Germinal center (tissue), 1 donor: ENCODE results near the gene PTPRS.

Experiments used
- DNase-seq: peaks from one replicate; pipeline ENCODE4 v3.0.0; 2012; ENCODE audit warnings: mixed read lengths, low spot score

PTPRS gene

DNA sequence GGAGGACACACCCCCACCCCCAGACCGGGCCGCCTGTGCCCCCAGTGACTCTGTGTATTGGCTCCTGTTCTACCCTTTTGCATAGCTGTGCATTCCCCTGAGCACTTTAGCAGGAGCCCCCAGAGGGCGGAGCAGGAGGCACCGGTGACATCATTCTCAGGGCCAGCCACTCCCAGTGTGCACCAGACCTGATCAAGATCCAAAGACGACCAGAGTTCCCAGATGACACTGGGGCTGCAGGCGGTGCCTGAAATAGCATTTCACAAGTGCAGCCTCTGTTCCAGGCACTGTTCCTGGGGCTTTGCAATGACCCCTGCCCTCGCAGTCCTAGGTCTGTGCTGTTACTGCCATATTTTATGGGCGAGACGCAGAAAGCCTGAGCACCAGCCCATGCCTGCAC lies 14.5 kb upstream of the PTPRS start:
- DNase-seq, result no peak

DNA sequence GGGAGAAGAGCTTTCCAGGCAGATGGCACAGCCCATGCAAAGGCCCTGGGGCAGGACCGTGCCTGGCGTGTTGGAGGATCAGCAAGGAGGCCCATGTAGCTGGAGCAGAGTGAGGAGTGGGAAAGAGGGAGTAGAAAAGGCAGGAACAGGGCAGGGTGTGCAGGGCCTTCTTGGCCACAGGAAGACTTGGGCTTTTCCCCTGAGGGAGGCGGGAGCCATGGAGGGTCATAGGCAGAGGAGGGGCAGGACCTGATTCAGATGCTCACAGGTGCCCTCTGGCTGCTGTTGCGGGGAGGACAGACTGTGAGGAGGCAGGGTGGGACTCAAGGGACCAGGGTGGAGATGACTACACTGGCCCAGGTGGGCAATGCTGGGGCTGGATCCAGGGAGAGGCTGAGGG lies 13.8 kb upstream of the PTPRS start:
- peak; percentile 45 for DNase-seq

DNA sequence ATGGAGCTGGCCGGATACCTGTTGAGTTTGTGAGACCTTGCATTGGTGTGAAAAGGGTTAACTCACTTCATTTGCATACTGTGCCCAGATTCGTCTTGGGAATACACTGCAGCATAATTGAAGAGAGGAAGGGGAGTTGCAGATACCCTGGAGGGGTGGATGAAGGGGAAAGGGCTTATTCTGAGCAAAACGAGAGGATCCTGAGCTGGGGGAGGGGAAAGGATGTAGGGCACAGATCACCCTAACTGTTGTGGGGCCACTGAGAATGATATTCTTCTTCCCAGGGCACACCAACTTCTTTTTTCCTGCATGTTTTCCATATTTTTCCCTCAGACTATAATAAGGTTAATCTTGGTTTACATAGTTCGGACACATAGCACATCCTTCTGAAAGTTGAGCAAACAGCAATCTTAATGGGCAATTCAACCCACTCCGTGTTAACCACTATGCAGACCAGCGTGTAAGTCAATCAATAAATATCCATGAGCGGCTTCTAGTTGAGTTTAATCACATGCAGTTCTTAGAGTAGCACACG lies 11.7 kb upstream of the PTPRS start:
- no peak for DNase-seq

DNA sequence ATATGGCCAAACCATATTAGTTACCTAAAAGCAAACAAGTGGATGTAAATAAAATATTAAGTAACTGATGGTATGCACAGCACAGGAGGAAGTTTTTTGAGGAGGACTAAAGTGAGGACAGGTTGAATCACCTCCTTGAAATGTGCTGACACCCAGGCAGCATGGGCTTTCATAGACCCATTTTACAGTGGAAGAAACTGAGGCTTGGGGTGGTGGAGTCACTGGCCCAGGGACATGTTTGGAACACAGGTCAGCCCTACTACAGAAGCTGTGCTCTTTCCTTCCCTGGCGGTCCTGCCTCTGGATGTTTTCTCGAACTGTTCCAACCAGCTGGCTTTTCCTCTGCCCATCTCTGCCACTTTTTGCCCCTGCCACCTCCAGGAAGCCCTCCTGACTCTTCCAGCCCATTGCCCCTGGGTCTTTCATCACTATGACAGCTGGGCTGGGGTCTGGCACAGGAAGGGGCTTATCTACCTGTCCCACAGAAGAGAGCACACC lies 11.2 kb upstream of the PTPRS start:
- DNase-seq, result no peak

DNA sequence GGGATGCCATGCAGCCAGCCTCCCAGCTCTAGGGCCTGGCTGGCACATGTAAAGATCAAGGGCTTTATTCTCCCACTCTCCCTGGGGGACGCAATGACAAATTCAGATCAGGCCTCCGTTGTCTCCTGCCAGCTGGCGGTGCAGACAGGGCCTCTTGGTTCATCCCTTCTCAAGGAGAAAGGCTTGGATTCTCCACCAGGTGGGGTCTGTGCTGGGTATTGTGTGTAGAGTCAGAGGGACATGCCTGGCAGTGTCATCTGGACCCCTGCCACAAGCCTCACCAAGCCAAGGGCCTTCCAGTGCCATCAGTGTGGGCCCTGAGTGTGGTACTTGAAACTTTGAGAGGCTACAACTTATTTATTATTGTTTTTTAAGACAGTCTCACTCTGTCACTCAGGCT lies 8.4 kb upstream of the PTPRS start:
- DNase-seq, result no peak

DNA sequence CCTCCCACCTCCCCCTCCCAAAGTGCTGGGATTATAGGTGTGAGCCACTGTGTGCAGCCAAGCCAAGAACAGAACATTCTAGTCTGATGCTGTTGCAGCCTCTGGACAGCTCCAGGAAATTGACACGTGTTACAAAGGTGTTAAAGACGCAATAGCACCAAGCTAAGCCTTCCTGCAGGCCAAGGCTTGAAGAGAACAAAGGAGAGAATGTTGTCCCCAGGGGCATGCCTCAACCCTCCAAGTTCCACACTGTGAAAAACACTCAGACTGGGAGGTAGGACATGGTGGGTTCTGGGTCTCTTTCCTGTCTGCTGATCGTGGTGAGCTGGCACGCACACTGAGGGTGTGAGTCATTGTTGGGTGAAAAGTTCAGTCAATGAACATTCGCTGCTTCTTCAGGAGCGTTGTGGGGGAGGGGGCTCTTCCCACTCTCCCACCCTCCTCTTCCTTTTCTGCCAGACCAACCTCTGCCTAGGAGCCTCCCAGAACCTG lies 5.3 kb upstream of the PTPRS start:
- no peak for DNase-seq

DNA sequence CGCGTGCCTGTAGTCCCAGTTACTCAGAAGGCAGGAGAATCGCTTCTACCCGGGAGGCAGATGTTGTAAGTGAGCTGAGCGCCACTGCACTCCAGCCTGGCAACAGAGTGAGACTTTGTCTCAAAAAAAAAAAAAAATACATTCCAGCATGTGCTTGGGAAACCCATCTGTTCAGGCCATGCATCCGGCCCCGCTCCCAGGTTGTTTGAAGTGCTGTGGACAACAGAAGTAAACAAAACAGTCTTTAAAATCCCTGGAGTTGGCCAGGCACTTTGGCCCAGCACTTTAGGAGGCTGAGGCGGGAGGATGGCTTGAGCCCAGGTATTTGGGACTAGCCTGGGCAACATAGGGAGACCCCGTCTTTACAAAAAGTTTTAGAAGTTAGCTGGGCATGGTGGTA lies 3.2 kb upstream of the PTPRS start:
- DNase-seq, result no peak

DNA sequence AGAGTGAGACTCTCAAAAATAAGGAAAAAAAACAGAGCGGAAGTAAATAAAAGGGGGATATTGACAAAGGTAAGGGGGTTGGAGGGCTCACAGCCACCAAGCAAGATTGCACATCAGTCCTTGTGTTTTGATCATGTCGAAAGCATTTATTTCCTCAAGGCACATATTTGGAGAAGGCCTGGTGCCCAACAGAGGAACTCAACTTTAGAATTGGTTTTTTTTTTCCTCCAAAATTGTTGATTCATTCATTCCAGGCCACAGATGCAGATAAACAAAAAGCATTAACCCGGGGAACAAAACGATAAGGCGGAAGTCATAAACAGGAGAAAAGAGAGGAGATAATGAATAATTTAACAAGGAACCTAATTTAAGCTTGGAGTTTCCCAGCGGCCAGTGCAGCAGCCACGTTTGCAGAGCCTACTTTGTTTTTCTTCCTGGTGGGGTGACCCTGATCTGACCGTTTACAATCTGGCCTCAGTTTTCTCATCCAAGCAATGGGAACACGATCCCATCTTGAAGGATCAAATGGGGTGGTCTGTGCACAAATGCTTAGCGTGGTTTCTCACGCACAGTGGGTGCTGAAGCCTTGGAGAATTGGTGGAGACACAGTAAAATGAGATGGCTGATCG lies 2.1 kb upstream of the PTPRS start:
- no peak for DNase-seq

DNA sequence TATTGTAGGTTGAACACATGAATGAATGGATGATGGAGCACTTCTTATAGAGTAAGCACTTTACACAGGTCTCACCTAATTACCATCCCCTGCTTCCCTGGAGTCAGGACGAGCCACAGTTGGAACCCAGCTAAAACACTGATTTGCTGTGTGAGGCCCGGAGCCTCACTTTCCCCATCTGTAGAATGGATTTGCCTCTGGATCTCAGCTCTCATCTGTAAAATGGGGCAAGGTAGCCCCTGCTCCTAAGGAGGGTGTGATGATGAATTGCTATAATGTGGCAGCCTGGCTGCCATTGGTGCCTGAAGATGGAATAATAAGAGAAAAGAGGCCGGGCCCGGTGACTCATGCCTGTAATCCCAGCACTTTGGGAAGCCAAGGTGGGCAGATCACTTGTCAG lies 1.4 kb upstream of the PTPRS start:
- DNase-seq, result no peak

DNA sequence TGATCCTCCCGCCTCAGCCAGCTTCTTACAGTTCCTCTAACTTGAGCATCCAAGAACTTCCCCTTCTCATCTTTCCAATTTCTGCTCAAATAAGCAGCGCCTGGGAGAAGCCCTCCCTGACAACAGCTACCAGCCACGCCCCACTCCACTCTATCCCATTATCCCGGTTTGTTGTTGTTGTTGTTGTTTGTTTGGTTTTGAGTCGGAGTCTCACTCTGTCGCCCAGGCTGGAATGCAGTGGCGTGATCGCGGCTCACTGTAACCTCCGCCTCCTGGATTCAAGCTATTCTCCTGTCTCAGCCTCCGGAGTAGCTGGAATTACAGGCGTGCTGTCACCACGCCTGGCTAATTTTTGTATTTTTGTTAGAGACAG lies 822 bp upstream of the PTPRS start:
- no peak for DNase-seq

DNA sequence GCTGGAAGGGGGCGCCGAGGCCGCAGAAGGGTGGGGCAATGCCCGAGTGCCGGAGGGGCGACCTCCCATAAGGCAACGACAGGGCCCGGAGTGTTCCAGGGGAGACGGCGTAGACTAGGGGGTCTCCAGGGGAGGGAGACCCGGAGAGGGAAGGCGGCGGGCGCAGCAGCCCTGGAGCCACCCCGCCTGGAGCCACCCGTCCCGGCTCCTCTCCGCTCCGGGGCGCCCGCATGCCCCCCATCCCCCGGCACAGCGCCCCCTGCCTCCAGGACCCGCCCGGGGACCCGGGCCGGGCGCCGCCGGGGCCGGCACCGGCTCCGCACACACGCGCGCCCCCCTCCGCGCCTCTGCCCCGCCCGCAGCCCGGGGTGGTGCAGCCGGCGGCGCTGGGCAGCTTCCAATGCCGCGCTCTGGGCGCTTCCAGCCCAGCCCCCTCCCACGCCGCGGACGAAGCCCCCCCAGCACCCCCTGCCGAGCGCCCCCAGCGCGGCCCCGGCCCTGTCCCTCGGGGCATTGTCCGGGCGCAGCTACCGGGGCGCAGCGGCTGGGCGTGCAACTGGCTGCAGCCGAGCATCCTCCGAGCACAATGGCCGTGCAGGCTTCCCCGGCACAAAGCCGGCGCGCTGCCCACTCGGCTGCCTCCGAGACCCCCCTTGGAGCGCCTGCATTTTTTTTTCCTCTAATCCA lies 519 bp downstream of the PTPRS start:
- DNase-seq, result peak; percentile 67

DNA sequence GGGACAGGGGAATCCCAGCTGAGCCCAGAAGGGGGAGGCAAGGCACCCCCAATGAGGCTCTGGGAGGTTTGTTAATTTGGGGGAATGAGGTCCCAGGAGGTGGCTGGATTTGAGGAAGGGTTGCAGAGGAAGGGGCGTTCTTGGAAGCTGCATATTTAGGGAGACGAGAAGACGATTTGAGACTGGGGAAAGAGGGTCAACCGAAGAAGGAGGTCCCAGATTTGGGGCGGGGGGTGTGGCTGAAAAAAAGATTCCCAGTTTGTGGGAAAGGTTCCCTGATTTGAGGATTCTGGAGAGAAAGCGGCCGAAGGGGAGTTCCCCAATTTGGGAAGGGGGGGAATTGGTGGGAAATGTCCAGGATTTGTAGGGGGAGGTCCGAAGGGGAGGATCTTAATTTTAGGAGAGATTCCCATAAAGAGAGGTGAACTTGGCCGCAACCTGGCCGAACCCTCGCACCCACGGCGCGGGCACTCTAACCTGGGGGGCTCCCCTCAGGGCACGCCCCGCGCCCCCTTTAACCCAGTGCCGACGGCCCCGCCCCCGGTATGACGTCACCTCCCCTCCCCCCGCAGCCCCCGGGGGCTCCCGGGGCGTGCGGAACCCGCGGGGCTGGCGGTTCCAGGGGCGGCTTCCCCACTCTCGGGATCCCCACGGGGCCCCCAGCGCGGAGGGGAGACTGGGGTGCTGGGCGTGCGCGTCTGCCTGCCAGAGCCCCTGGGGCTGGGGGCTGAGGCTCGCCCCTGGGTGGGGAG lies 1.2 kb downstream of the PTPRS start:
- DNase-seq, result peak; percentile 35

DNA sequence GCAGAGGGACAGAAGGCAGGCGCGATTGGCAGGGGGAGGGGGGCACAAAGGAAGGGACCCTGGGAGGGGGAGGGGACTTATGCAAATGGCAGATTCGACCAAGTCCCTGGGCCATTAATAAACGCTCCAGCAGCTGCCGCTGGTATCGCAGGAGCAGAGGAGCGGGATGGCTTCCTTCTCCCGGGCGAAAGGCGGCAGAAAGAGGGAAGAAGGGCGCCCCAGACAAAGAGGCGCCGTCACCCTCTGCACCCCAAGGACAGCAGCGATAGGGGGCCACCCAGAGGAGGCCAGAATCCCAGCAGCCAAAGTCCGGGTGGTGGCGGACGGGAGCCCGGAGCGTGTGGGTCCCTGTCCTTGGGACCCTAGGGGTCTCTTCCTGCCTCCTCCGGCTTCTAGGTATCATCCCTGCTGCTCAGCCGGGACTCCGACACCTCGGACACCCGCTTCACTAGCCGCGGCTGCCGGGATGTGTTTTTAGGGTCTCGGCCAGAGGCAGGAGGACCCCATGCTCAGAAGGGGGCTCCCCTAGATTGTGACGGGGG lies 1.9 kb downstream of the PTPRS start:
- peak; percentile 40 for DNase-seq

DNA sequence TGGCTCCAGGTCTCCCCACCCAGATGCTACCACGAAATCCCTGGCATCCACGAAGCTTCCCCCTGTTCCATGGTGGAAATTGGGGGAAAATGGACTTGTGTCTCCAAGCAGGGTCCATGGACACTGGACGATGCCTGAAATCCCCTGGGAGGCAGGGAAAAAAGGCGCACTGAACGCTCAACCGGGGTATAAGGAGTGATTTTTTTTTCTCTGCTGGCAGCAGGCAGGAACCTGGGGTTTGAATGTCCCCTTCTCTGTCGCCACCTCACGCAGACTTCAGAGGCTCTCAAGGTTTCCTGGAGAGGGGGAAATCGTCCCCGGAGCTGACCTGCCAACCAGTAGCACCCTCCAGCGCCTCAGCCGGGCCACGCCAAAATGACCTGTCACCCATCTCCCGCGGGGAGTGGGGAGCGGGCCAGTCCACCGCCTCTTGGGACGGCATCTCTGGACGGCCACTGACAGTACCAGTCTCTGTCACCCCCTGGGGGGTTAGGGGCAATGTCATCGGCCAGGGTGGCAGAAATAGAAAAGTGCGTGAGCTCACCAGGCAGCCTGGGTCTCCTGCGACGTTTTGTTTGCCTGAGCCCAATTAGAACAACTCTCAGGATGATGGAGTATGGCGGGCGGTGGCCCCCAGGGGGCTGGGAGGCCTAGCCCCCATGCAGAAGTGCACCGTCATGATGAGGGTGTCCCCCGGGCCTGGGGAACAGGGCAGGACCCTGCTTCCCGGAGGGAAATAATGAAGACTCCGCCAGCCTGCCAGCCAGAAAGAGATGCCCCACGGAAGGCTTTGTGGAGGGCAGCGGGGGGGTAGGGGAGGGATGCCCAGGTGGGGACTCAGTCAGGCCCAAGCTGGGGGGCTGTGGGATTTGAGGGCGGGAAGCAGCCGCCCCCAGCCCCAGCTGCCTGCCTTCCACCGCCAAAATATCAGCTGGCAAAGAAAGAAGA lies 2.6 kb downstream of the PTPRS start:
- no peak for DNase-seq

DNA sequence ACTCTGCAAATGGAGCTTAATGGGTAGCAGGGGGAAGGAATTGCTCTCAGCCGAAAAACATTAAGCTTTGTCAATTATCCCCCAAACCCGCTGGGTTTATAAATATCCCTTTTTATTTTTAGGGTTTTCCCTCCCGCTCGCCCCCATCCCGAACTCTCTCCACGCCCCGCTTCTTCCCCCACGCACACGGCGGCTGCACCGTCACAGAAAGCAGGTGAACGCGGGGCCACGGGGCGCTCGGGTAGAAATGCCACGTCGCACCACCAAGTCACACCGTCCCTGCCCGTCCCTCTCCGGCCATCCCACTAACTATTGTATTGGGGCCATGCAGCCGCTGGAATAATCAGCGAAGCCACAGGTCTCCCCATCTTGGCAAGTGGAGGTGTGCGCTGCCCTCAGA lies 3.5 kb downstream of the PTPRS start:
- no peak for DNase-seq

DNA sequence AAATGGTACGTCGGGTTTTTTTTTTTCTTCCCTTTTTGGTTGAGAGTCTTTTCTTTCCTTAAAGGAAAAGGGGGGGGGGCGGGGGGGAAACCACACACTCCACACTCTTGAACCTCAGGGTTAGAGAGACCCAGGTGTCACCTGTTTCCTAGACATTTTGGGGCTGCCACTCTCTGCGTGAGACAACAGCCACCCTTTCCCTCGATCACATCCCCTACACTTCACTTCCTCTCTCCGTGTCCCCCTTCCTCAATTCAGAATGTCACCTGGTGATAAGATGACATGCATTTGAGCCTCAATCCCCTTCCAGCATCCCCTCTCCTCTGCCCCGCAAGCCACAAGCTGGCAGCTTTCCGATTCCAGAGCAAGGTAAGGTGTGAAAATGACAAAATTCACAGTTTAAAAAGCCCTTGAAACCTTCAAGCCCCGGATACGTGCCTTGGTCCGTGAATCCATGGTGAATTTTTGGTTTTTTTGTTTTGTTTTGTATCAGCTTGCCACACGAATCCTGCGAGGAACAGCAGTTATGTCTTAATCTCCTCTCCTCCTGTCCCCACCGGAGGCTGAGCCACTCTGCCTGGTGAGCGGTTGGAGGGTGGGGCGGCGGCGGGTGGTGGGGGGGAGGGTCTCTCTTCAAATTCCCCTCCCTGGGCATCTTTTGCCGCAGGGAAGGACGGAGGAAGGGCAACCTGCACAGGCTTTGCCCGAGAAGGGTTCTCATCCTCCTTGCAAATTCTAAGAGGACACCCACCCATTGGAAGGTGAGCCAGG lies 4.2 kb downstream of the PTPRS start:
- no peak for DNase-seq

DNA sequence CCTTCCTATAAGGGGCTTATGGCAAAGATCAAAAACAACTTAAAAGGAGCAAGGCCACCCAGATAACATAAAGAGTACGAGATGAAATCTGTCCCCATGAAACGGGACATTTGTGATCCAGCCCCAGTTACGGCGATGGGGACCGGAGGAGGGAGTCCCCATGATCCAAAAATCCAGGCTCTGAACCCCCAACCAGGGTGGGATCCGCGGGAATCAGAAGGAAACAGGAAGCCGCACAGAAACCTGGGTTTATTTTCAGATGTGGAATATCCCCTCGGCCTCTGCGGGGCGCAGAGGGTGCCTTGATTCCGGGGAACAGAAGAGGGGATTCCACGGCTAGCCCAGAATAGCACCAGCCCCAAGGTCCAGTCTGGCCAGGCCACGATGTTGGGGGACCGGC lies 5.0 kb downstream of the PTPRS start:
- DNase-seq, result no peak

DNA sequence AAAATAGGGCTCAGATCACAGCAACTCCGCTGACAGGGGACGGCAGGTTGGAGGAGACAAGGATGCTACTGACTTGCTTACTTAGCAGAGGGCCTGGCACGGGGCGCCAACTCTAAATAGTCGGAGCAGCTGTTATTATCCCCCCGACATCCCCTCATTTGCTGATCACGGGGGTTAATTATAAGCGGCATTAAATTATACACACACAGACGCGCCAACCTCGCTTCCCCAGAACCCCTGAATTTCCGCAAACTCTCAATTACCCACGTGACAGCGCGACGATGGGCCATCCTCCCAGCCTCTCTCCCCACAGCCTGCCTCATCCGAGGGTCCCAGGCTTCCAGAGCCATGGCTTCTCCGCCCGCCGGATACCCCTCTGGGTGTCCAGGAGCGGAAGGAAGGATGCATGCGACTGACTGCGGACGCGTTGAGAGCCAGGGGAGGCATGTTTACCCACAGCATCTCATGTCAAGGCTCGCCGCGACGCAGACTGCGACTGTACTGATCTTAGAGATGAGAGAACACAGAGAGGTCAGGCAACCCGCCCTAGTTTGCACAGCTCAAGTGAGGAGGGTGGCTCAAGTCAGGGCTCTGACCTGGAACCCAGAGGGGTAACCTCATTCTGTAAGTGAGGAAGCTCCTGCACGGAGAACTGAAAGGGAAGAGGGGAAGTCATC lies 5.7 kb downstream of the PTPRS start:
- DNase-seq, result no peak

DNA sequence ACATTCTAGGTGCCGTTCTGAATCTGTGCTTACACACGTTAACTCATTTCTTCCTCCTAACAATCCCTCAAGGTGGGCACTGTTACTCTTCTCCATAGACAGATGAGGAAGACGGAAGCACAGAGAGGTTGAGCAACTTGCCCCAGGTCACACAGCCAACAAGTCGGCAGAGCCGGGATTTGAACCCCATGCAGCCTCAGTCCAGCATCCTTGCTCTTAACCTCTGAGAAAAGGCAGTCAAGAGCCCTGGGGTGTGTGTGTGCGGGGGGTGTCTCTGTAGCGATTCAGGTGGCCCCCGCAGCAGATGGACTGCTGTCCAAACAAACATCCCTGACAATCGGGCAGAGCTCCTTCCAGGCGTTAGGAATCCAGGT lies 6.3 kb downstream of the PTPRS start:
- no peak for DNase-seq
